Activated CD8-positive, alpha-beta memory T cell treated with anti-CD3 and anti-CD28 coated beads for 48 hours (primary cell): ENCODE data around the gene PPP1CA.
A peak's percentile ranks its signal among the peaks of the same experiment; 100 is the strongest.
"Not testable (repeated sequence)": the region's sequence is repeated elsewhere in the genome, so short reads cannot be mapped to it uniquely, and the experiment has no call there.

Source experiments
- DNase-seq, 3 experiments: peaks; one replicate each; pipeline ENCODE4 v3.0.0-alpha.2; 2020; ENCODE audit warnings: low read depth in 2 of 3, low spot score in 2 of 3

PPP1CA gene

GRCh38 chr11:67404515-67405195 lies 3.0 kb upstream of the PPP1CA start:
- DNase-seq: no peak

DNA sequence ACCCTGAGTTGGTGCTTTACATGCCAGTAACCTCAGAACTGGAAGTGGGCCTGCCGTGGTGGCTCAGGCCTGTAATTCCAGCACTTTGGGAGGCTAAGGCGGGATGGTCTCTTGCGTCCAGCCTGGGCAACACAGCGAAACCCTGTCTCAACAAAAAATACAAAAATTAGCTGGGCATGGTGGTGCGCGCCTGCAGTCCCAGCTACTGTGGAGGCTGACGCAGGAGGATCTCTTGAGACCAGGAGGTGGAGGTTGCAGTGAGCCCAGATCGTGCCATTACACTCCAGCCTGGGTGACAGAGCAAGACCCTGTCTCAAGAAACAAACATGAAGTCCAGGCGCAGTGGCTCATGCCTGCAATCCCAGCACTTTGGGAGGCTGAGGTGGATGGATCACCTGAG lies 1.4 kb upstream of the PPP1CA start:
- not testable (repeated sequence) for DNase-seq

DNA sequence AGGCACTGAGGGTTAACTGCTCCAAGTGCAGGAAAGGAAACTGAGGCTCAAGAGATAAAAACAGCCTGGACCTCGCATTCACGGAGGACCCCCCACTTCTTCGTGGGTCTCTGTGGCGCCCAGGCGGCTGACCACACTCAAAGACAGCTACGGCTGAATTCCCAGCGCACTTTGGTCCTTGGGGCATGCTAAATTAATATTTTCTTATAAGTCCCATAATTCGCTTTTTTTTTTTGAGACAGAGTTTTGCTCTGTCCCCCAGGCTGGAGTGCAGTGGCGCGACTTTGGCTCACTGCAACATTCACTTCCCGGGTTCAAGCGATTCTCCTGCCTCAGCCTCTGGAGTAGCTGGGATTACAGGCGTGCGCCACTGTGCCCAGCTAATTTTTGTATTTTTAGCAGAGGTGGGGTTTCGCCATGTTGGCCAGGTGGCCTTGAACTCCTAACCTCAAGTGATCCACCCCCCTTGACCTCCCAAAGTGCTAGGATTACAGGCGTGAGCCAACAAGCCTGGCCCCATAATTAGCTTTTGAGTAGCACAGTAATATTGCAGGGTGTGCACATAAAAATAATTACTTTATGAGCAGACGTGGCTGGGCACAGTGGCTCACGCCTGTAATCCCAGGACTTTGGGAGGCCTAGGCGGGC lies 658 bp upstream of the PPP1CA start:
- DNase-seq: not testable (repeated sequence)

DNA sequence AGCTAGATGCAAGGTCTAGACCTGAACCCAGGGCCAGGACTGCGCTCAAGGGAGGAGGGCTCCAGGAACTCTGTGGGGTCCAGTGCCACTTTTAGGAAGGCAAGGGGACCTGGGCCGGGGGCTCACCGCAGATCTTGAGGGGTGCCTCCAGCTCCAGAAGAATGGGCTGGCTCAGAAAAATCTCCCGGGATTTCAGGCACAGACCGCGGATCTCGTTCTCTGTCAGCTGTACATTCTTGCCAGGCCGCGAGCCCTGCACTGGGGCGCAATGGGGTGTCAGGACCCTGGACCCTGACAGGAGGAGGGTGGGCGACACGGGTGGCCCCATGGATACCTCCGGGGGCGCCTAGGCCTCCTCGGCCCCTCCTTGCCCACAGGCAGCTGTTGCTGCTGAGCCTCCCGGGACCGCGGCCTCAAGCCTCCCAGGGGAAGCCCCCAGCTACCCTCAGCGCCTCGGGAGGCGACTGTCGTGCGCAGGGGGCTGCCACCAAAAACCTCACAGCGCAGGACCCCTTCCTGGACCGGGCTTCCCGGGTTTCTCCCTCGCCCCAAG lies 640 bp downstream of the PPP1CA start:
- no peak for DNase-seq

DNA sequence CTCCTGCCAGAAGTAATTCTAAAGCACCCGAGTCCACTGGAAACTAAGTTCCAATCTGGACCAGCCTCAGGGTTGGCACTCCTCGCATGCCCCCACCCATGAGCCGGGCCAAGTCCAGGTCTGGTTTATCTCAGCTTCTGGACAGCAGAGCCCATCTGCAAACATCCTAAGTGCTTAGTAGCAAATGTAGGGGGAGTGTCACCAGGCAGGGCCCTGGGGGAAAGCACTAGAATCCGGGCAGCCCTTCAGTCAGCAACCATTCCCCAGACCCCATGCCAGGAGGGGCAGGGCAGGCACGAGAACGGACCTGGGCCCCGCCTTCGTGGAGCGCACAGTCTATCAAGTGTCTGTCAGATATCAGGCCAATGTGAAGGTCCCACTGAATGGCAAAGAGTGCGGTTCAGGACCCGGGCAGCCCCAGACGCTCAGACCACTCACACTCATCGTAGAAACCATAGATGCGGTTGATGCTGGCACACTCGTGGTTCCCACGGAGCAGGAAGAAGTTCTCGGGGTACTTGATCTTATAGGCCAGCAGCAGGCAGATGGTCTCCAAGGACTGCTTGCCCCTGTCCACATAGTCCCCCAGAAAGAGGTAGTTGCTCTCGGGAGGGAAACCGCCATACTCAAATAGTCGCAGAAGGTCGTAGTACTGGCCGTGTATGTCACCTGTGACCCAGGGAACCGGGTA lies 1.3 kb downstream of the PPP1CA start:
- no peak for DNase-seq

- DNase-seq: no peak
Observed at GRCh38 chr11:67398661-67399563, 2.7 kb downstream of the PPP1CA start.

DNA sequence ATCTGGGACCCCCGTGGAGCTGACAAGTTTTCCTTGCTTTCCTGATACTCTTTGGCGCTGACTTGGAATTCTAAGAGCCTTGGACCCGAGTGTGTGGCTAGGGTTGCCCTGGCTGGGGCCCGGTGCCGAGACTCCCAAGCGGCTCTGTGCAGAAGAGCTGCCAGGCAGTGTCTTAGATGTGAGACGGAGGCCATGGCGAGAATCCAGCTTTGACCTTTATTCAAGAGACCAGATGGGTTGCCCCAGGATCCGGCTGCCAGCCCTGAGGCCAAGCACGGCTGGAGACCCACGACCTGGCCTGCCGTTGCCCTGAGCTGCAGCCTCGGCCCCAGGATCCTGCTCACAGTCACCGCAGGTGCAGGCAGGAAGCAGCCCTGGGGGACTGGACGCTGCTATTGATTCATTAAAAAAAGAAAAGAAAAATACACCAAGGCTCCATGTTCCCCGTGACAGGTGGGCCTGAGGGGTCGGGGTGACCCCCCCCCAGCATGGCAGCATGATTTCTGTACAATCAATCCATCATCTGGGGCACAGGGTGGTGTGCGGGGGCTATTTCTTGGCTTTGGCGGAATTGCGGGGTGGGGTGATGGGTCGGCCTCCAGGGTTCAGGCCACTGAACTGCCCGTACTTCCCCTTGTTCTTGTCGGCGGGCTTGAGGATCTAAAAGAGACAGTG lies 3.5 kb downstream of the PPP1CA start:
- no peak for DNase-seq

DNA sequence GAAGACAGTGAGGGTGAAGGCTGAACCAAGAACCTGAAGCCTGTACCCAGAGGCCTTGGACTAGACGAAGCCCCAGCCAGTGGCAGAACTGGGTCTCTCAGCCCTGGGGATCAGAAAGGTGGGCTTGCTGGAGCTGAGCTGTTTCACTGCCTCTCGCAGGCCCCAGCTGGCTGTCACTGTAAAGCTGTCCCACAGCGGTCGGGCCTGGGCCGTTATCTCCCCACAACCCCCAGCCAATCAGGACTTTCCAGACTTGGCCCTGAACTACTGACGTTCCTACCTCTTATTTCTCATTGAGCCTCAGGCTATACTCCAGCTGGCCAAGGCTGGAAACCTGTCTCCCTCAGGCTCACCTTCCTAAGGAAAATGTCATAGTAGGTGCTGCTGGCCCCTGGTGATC lies 4.1 kb downstream of the PPP1CA start:
- no peak for DNase-seq

DNA sequence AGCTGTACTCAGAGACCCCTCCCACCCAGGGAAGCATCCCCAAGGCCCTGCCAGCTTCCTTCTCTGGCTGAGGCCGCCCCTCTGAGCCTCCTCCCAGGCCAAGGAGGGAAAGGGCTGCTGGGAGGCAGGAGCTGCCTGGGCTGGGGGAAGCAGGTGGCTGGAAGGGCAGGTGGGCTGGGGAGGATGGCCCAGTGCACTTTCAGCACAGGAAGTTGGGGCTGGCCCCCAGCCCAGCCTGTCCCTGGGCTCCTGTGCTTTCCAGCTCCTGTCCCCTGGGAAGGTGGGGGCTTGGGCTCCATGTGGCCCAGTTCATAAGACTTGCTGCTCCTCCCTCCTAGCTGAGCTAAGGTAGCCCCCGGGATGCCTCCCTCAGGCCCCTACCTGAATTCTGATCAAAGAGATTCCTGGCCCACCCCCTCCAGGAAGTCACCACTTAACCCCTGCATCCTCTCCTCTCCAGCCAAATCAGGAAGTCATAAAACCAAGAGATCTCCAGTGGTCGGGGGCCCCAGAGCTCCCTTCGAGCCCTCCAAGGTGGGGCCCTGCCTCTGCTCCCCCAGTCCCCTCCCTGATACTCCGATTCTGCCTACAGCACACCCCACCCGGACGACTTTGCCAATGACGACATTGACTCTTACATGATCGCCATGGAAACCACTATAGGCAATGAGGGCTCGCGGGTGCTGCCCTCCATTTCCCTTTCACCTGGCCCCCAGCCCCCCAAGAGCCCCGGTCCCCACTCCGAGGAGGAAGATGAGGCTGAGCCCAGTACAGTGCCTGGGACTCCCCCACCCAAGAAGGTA lies 4.9 kb downstream of the PPP1CA start:
- DNase-seq: no peak

DNA sequence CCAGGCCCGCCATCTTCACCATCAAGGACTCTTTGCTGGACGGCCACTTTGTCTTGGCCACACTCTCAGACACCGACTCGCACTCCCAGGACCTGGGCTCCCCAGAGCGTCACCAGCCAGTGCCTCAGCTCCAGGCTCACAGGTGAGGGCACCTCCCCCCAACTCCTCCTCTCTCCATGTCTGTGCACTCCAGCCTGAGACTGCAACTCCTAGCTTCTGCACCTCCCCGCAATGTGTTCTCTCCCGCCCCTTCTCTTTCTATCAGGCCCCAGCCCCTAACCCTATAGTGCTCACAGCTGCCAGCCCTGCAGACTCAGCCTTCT lies 5.4 kb downstream of the PPP1CA start:
- no peak for DNase-seq

DNA sequence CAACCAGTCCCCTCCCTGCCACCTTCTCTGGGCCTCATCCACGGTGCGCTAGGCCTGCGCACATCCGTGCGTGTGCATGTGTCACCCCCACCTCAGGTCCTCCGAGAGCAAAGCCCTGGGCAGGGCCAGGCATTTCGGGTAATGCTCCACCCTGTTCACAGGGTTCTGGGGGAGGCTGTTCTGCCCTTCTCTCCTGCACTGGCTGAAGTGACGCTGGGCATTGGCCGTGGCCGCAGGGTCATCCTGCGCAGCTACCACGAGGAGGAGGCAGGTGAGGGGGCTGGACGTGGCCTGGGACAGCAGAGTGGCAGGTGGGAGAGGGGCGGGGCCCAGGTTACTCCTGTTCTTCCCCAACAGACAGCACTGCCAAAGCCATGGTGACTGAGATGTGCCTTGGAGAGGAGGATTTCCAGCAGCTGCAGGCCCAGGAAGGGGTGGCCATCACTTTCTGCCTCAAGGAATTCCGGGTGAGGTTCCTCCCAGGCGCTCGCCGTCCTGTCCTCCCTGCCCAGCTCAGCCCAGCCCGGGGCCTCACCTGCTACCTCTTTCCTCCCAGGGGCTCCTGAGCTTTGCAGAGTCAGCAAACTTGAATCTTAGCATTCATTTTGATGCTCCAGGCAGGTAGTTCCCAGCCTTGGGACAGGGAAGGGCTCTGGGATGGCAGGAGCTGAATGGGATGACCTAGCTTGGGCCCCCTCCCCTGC lies 6.0 kb downstream of the PPP1CA start:
- no peak for DNase-seq

GRCh38 chr11:67393990-67394389 lies 7.7 kb downstream of the PPP1CA start:
- no peak for DNase-seq

DNA sequence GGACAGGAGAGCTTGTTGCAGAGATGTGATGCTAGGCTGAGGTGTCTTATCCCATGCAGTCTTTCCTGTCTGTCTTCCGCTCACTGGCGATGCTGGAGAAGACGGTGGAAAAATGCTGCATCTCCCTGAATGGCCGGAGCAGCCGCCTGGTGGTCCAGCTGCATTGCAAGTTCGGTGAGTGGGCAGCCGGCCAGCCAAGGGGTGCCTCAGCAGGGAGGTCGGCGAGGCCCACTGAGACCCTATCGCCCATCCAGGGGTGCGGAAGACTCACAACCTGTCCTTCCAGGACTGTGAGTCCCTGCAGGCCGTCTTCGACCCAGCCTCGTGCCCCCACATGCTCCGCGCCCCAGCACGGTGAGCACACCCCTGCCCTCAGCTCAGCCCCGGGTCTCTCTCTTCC lies 8.2 kb downstream of the PPP1CA start:
- no peak for DNase-seq

- DNase-seq: no peak
Observed at GRCh38 chr11:67392183-67392715, 9.4 kb downstream of the PPP1CA start.

DNA sequence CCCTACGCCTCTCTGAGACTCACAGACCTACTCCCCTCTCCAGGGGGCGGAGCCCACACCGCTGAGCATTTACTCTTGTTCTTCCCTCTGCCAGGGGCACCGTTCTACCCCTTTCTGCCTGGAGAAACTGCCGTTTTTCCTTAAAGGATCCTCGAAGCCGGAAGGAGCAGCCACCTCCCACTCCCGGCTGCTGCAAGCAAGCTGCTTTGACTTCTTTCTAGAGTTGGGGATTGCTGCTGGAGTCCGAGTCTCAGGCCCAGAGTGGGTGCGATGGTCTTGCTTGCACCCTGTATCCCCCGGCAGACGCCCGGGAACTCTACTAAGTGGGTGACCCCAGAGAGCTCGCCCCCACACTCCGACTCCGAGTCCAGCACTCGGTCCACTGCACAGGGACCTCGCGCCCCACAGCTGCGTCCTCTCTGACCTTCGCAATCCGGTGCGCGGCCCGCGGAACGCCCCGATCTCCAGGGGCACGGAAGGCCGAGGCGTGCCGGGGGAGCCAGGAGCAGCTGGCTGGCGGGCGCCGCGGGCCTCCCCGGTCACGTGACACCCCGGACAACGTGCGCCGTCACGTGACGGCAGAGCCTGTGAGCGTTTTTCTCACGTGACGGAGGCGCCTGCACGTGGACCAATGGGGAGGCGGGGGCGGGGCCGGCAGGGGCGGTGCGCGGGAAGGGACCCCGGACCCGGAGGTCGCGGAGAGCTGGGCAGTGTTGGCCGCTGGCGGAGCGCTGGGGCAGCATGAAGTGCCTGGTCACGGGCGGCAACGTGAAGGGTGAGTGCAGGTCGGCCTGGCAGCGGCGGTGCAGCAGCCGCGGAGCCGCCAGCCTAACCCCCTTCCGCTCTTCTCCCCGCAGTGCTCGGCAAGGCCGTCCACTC lies 10.1 kb downstream of the PPP1CA start, which contains the start of gene RAD9A:
TSS of gene RAD9A (plus strand) at position 683 of the 879 bp plus-strand sequence. CDS start at position 742, 59 bp downstream.
- DNase-seq: peak; percentile 84 to 91 (median 85)

GRCh38 chr11:67390947-67391303 lies 10.7 kb downstream of the PPP1CA start:
- no peak for DNase-seq

GRCh38 chr11:67389477-67389876 lies 12.2 kb downstream of the PPP1CA start:
- no peak for DNase-seq

- no peak for DNase-seq
Observed at GRCh38 chr11:67387518-67387917, 14.1 kb downstream of the PPP1CA start.
